GM12872 (cell line): Measurements from ENCODE around the gene CNTFR.

Experiments
- CTCF ChIP-seq: IDR thresholded peaks from 3 replicates; pipeline ENCODE4 v1.5.1; 2011; ENCODE audit warnings: low read depth, mild to moderate bottlenecking, low read length, moderate library complexity; ENCODE audit not compliant: insufficient read depth

The CNTFR gene

DNA sequence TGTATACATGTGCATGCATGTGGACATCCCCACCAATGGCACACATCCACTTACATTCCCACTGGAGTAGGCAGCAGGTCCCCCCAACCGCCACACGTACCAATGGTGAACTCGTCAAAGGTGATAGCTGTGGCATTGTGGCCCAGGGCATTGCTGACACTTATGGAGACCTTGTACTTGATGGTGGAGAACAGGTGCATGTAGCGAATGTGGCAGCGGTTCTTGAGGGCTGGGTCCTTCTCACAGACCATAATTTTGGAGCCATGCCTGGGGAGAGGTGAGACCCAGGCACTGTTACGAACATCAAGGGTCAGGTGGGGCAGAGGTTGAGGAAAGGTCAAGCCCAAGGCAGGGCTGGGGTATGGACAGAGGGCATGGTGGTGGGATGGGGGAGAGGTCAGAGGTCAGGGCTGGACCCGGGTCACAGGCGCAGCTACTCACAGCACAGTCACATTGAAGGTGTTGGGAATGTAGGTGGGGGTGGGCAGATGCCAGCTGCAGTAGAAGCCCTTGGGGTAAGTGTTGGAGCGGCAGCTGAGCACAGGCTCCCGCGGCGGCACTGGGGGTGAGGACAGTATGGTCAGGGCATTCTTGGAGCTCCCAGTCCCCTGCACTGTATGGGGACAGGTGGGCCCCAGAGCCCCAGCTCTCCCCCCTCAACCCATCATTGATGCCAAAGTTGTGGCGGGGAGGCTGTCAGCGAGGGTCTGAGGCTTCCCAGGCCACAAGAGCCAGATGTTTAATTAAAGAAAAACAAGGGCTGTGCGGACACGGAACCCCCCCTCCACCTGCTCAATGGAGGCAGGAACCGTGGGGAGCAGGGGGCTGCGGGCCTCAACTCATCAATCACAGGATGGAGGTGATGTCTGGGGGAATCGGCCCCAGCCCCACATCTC, 31.9 kb downstream of the CNTFR start:
- TF ChIP-seq CTCF, result no peak

- no peak for TF ChIP-seq CTCF
These were observed 32.6 kb downstream of the CNTFR start for GRCh38 chr9:34556949-34557348.

GRCh38 chr9:34555936-34556525, 33.5 kb downstream of the CNTFR start:
- TF ChIP-seq CTCF, result no peak

- no peak for TF ChIP-seq CTCF
These were observed 34.0 kb downstream of the CNTFR start for GRCh38 chr9:34555500-34555899.

- no peak for TF ChIP-seq CTCF
These were observed 34.5 kb downstream of the CNTFR start for GRCh38 chr9:34555002-34555348.

GRCh38 chr9:34554211-34555001, 35.1 kb downstream of the CNTFR start:
- TF ChIP-seq CTCF, result no peak

- TF ChIP-seq CTCF, result no peak
These were observed 36.0 kb downstream of the CNTFR start for GRCh38 chr9:34553511-34554021.
